ENCODE measurements around the gene HSH2D. TPM values are rescaled to one million over a fixed set of nuclear protein-coding genes. Genes with fewer than 3 reads are reported as not detected.

HSH2D gene
- total RNA-seq, 8 experiments from 2014 or later, result 0.14 to 1.1 (median 0.36) TPM; not detected in 3

GRCh38 chr19:16148443-16149229 is 5.2 kb downstream of the HSH2D start:
- in situ Hi-C loops (cut with MboI; ENCODE audit: low pct_unique_long_range_greater_than_20kb in 2 of 9, low sequenced_read_pairs in 9 of 9, unreplicated experiment in 9 of 9), result no loop called here
- no peaks in the 10 kb centered on the region for H3K4me1 ChIP-seq (replicated peaks in 1 of 2)
- WGBS, 10 experiments, result 17 to 71% (median 40%) methylated on average over 1 of the region's 8 CpGs; no CpG with 5 or more reads in 7 of the 10 experiments
- no peak overlapping the region for H3K27ac ChIP-seq
- H3K4me3 ChIP-seq, result no peak overlapping the region
- no peak for ATAC-seq (replicated peaks in 6 of 8)

DNA sequence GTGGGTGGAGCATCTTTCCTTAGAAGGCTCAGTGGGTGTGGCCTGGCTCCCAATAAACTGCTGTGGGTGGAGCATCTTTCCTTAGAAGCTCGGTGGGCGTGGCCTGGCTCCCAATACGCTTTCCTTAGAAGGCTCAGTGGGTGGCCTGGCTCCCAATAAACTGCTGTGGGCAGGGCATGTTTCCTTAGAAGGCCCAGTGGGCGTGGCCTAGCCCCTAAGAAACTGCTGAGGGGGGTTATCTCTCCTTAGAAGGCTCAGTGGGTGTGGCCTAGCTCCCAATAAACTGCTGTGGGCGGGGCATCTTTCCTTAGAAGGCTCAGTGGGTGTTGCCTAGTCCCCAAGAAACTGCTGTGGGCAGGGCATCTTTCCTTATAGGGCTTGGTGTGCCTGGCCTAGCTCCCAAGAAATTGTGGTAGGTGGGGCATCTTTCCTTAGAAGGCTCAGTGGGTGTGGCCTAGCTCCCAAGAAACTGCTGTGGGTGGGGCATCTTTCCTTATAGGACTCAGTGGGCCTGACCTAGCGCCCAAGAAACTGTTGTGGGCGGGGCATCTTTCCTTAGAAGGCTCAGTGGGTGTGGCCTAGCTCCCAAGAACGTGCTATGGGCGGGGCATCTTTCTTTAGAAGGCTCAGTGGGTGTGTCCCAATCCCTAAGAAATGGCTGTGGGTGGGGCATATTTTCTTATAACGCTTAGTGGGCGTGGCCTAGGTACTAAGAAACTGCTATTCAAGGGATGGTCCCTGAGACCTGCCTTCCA is 10.3 kb downstream of the HSH2D start:
- ATAC-seq (replicated peaks in 6 of 8), result peak in 1 of 8 experiments; percentile 34
- 39 to 80% (median 43%) methylated on average over 1 to 6 of the region's 11 CpGs; no CpG with 5 or more reads in 5 of the 10 experiments for WGBS, 10 experiments
- in situ Hi-C loops (cut with MboI; ENCODE audit: low pct_unique_long_range_greater_than_20kb in 2 of 9, low sequenced_read_pairs in 9 of 9, unreplicated experiment in 9 of 9), result loop anchor here in 1 of 9 experiments (25.0 kb wide), 1 partner anchor 516 kb away; the partner anchor contains the start of gene CYP4F3
- H3K27ac ChIP-seq, result no peak overlapping the region
- H3K4me1 ChIP-seq (replicated peaks in 1 of 2), result no peaks in the 10 kb centered on the region
- no peak overlapping the region for H3K4me3 ChIP-seq

DNA sequence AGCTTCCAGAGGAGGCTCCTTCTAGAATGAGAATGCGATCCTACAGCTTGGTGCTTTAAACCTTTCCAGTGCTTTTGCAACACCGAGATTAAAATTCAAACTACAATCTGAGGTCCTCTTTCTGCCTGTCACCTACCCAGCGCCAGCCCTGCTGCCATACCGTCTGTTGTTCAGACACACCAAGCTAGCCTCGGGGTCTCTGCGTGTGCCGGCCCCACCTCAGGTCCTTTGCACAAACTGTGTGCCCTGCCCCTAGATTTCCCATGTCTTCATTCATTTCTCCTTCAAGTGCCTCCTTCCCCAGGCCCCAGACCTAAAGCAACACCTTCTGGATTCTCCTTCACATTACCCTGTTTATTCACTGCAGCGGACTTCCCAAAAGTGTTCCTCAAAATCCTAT is 11.1 kb downstream of the HSH2D start:
- Histone ChIP-seq H3K4me3 (no peak overlapping the region), H3K27ac (no peak overlapping the region), H3K4me1 (replicated peaks in 1 of 2) (no peaks in the 10 kb centered on the region)
- ATAC-seq (replicated peaks in 6 of 8), result no peak
- 73 to 100% (median 83%) methylated on average over 1 to 7 of the region's 8 CpGs; no CpG with 5 or more reads in 2 of the 10 experiments for WGBS, 10 experiments
- in situ Hi-C loops (cut with MboI; ENCODE audit: low pct_unique_long_range_greater_than_20kb in 2 of 9, low sequenced_read_pairs in 9 of 9, unreplicated experiment in 9 of 9), result loop anchor here in 1 of 9 experiments (25.0 kb wide), 1 partner anchor 517 kb away; the partner anchor contains the start of gene CYP4F3

GRCh38 chr19:16155128-16155527 is 11.6 kb downstream of the HSH2D start:
- Histone ChIP-seq H3K27ac (no peak overlapping the region), H3K4me3 (no peak overlapping the region), H3K4me1 (replicated peaks in 1 of 2) (no peaks in the 10 kb centered on the region)
- no peak for ATAC-seq (replicated peaks in 6 of 8)
- in situ Hi-C loops (cut with MboI; ENCODE audit: low pct_unique_long_range_greater_than_20kb in 2 of 9, low sequenced_read_pairs in 9 of 9, unreplicated experiment in 9 of 9), result loop anchor here in 1 of 9 experiments (25.0 kb wide), 1 partner anchor 518 kb away; the partner anchor contains the start of gene CYP4F3
- 29 to 90% (median 49%) methylated on average over 1 of the region's 1 CpG; no CpG with 5 or more reads in 6 of the 10 experiments for WGBS, 10 experiments

DNA sequence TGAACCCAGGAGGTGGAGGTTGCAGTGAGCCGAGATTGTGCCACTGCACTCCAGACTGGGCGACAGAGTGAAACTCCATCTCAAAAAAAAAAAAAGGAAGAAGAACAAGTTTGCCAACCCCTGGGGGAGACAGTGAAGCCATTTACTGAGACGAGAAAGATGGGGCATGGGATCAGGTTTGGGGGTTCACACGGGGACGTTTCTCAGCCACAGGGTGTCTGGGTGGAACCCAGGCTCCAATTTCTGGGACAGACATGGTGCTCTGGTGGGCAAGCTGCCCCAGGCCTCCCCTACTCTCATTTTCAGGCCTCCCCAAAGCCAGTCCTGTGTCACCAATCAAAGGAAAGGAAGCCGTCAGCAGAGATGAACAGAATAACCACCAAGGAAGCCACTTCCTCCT is 13.4 kb downstream of the HSH2D start:
- no peak for ATAC-seq (replicated peaks in 6 of 8)
- in situ Hi-C loops (cut with MboI; ENCODE audit: low pct_unique_long_range_greater_than_20kb in 2 of 9, low sequenced_read_pairs in 9 of 9, unreplicated experiment in 9 of 9), result loop anchor here in 1 of 9 experiments (25.0 kb wide), 1 partner anchor 520 kb away; the partner anchor contains the start of gene CYP4F3
- Histone ChIP-seq H3K27ac (no peak overlapping the region), H3K4me1 (replicated peaks in 1 of 2) (no peaks in the 10 kb centered on the region), H3K4me3 (no peak overlapping the region)
- WGBS, 10 experiments, result 53 to 100% (median 67%) methylated on average over 1 to 4 of the region's 6 CpGs; no CpG with 5 or more reads in 5 of the 10 experiments

- H3K4me3 ChIP-seq, result no peak overlapping the region
- no peak for ATAC-seq (replicated peaks in 6 of 8)
- H3K4me1 ChIP-seq (replicated peaks in 1 of 2), result no peaks in the 10 kb centered on the region
- 60 to 100% (median 90%) methylated on average over 1 to 5 of the region's 10 CpGs; no CpG with 5 or more reads in 3 of the 10 experiments for WGBS, 10 experiments
- in situ Hi-C loops (cut with MboI; ENCODE audit: low pct_unique_long_range_greater_than_20kb in 2 of 9, low sequenced_read_pairs in 9 of 9, unreplicated experiment in 9 of 9), result loop anchor here in 1 of 9 experiments (25.0 kb wide), 1 partner anchor 520 kb away; the partner anchor contains the start of gene CYP4F3
- no peak overlapping the region for H3K27ac ChIP-seq
Measured at GRCh38 chr19:16157601-16158000, 14.1 kb downstream of the HSH2D start.

GRCh38 chr19:16159655-16160054 is 16.2 kb downstream of the HSH2D start:
- in situ Hi-C loops (cut with MboI; ENCODE audit: low pct_unique_long_range_greater_than_20kb in 2 of 9, low sequenced_read_pairs in 9 of 9, unreplicated experiment in 9 of 9), result loop anchor here in 1 of 9 experiments (25.0 kb wide), 1 partner anchor 522 kb away; the partner anchor contains the start of gene CYP4F3
- no peak for ATAC-seq (replicated peaks in 6 of 8)
- H3K4me1 ChIP-seq (replicated peaks in 1 of 2), result no peaks in the 10 kb centered on the region
- WGBS, 10 experiments, result 40 to 87% (median 70%) methylated on average over 1 to 3 of the region's 5 CpGs; no CpG with 5 or more reads in 7 of the 10 experiments
- no peak overlapping the region for H3K4me3 ChIP-seq
- H3K27ac ChIP-seq, result no peak overlapping the region

GRCh38 chr19:16160445-16160942 is 17.0 kb downstream of the HSH2D start:
- Histone ChIP-seq H3K4me1 (replicated peaks in 1 of 2) (no peaks in the 10 kb centered on the region), H3K27ac (no peak overlapping the region), H3K4me3 (no peak overlapping the region)
- in situ Hi-C loops (cut with MboI; ENCODE audit: low pct_unique_long_range_greater_than_20kb in 2 of 9, low sequenced_read_pairs in 9 of 9, unreplicated experiment in 9 of 9), result loop anchor here in 1 of 9 experiments (25.0 kb wide), 1 partner anchor 523 kb away; the partner anchor contains the start of gene CYP4F3
- ATAC-seq (replicated peaks in 6 of 8), result no peak
- 0 to 13% methylated on average over 1 to 3 of the region's 6 CpGs; no CpG with 5 or more reads in 8 of the 10 experiments for WGBS, 10 experiments

DNA sequence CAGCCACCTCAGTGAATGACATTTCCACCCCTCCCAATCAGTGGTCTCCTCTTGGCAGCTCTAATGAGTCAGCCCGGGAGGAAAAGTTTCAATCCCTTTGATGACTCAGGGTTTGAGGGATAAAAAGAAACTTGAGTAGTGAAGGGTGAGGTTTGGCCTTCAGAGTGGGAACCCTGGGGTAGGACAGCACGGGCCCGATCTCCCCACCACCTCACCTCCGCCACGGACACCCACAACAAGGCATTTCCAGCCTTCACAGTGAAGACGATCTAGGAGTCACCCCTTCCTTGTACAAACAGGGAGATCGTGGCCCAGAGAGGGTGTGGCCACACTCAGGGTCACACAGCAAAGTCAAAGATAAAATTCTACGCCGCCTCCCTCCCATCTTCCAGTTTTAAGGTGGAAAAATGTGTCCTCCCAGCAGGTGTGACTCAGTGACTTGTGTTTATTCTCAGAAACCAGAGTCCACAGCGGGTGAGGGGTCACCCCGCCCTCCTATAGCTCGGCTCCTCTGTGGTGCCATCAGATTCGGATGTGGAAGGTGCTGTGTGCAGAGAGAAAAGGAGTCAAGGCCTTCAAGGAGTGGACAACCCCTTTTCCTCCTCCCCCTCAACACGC is 17.6 kb downstream of the HSH2D start:
- ATAC-seq (replicated peaks in 6 of 8), result peak in 2 of 8 experiments; percentile 76 to 77
- in situ Hi-C loops (cut with MboI; ENCODE audit: low pct_unique_long_range_greater_than_20kb in 2 of 9, low sequenced_read_pairs in 9 of 9, unreplicated experiment in 9 of 9), result loop anchor here in 1 of 9 experiments (25.0 kb wide), 1 partner anchor 524 kb away; the partner anchor contains the start of gene CYP4F3
- no peaks in the 10 kb centered on the region for H3K4me1 ChIP-seq (replicated peaks in 1 of 2)
- 19 to 80% (median 43%) methylated on average over 1 to 12 of the region's 14 CpGs; no CpG with 5 or more reads in 3 of the 10 experiments for WGBS, 10 experiments
- no peak overlapping the region for H3K4me3 ChIP-seq
- H3K27ac ChIP-seq, result no peak overlapping the region

DNA sequence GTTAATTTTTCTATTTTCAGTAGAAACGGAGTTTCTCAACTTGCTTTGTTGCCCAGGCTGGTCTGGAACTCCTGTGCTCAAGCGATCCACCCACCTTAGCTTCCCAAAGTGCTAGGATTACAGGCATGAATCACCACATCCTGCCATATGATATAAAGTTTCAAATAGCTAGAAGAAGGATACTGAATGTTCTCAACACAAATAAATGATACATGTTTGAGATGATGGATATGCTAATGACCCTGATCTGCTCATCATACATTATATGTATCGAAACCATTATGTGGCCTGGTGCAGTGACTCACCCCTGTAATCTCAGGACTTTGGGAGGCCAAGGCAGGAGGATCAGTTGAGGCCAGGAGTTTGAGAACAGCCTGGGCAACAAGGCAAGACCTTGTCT is 18.4 kb downstream of the HSH2D start:
- Histone ChIP-seq H3K4me3 (no peak overlapping the region), H3K27ac (no peak overlapping the region), H3K4me1 (replicated peaks in 1 of 2) (no peaks in the 10 kb centered on the region)
- peak in 2 of 8 experiments; percentile 71 to 77 for ATAC-seq (replicated peaks in 6 of 8)
- 13 to 93% (median 36%) methylated on average over 1 to 3 of the region's 3 CpGs; no CpG with 5 or more reads in 2 of the 10 experiments for WGBS, 10 experiments
- in situ Hi-C loops (cut with MboI; ENCODE audit: low pct_unique_long_range_greater_than_20kb in 2 of 9, low sequenced_read_pairs in 9 of 9, unreplicated experiment in 9 of 9), result loop anchor here in 1 of 9 experiments (25.0 kb wide), 1 partner anchor 525 kb away; the partner anchor contains the start of gene CYP4F3

DNA sequence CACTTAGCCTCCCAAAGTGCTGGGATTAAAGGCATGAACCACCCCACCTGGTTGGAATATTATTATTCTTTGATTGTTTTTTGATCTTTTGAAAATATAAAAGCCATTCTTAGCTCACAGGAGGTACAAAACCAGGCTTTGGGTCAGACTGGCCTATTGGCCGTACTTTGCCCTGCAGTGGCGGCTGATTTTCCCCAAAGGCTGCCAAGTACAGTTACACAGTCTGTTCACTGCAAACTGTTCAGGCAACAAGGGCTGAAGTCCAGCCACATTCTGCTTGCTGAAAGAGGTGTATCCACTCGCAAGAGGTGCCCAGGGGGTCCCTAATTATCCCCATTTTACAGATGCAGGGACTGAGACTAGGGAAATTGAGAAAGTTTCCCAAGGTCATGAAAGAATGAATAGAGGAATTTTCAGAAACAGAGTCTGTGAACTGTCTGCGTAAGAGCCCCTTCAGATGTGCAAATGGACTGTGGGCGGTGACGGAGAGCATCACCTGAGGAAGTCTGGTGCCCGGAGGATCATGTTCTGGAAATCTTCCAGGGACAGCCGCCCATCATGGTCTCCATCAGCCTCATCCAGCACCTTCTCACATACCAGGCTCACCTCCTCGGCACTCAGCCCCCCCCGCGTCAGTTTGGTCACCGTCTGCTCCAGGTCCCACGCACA is 20.9 kb downstream of the HSH2D start:
- Histone ChIP-seq H3K4me1 (replicated peaks in 1 of 2) (no peaks in the 10 kb centered on the region), H3K4me3 (no peak overlapping the region), H3K27ac (no peak overlapping the region)
- ATAC-seq (replicated peaks in 6 of 8), result no peak
- in situ Hi-C loops (cut with MboI; ENCODE audit: low pct_unique_long_range_greater_than_20kb in 2 of 9, low sequenced_read_pairs in 9 of 9, unreplicated experiment in 9 of 9), result loop anchor here in 1 of 9 experiments (25.0 kb wide), 1 partner anchor 527 kb away; the partner anchor contains the start of gene CYP4F3
- 40 to 92% (median 72%) methylated on average over 1 to 7 of the region's 13 CpGs; no CpG with 5 or more reads in 4 of the 10 experiments for WGBS, 10 experiments

All from motor neuron (in vitro differentiated cells).